HG03378 (cell line): ENCODE data around the gene MESP2.

Source experiments
- ATAC-seq: cut with Tn5 transposase; IDR thresholded peaks from one replicate; pipeline ENCODE4 v1.9.1; 2021; ENCODE audit warnings: mild to moderate bottlenecking, moderate library complexity; ENCODE audit not compliant: unreplicated experiment

MESP2 gene

GRCh38 chr15:89776274-89777072 lies at the start of gene MESP2:
MESP2 (plus strand) TSS chr15:89776332; CDS start chr15:89776358, 26 bp downstream.
- no peak for ATAC-seq

GRCh38 chr15:89728254-89728653 lies 47.9 kb upstream of the MESP2 start:
- no peak for ATAC-seq

GRCh38 chr15:89731275-89731674 lies 44.9 kb upstream of the MESP2 start:
- no peak for ATAC-seq

- no peak for ATAC-seq
These were observed 43.5 kb upstream of the MESP2 start for GRCh38 chr15:89732451-89733172.

- ATAC-seq, result no peak
These were observed 40.4 kb upstream of the MESP2 start for GRCh38 chr15:89735773-89736172.

GRCh38 chr15:89740137-89740536 lies 36.0 kb upstream of the MESP2 start:
- no peak for ATAC-seq

GRCh38 chr15:89743011-89743410 lies 33.1 kb upstream of the MESP2 start:
- ATAC-seq, result no peak

GRCh38 chr15:89743594-89743993 lies 32.5 kb upstream of the MESP2 start:
- ATAC-seq, result no peak

GRCh38 chr15:89745131-89745530 lies 31.0 kb upstream of the MESP2 start:
- no peak for ATAC-seq

GRCh38 chr15:89745768-89746167 lies 30.4 kb upstream of the MESP2 start:
- ATAC-seq, result no peak

GRCh38 chr15:89746386-89746780 lies 29.7 kb upstream of the MESP2 start:
- no peak for ATAC-seq

GRCh38 chr15:89747708-89748682 lies 28.1 kb upstream of the MESP2 start:
- no peak for ATAC-seq

- ATAC-seq, result no peak
These were observed 27.1 kb upstream of the MESP2 start for GRCh38 chr15:89749054-89749453.

GRCh38 chr15:89749526-89749925 lies 26.6 kb upstream of the MESP2 start:
- no peak for ATAC-seq

- no peak for ATAC-seq
These were observed 26.1 kb upstream of the MESP2 start for GRCh38 chr15:89749951-89750559.

GRCh38 chr15:89750560-89751542 lies 25.3 kb upstream of the MESP2 start, which contains the start of gene MESP1:
MESP1 (minus strand) TSS chr15:89751249; CDS start chr15:89751231, 18 bp downstream.
- peak; percentile 90 for ATAC-seq

- ATAC-seq, result no peak
These were observed 24.4 kb upstream of the MESP2 start for GRCh38 chr15:89751748-89752147.

GRCh38 chr15:89753855-89754254 lies 22.3 kb upstream of the MESP2 start:
- no peak for ATAC-seq
